HG03469 (cell line): Measurements from ENCODE around the gene TRAPPC5.

Experiments used
- ATAC-seq: cut with Tn5 transposase; IDR thresholded peaks from one replicate; pipeline ENCODE4 v1.9.1; 2021; ENCODE audit warnings: mild to moderate bottlenecking, moderate library complexity, moderate number of reproducible peaks; ENCODE audit not compliant: unreplicated experiment

The TRAPPC5 gene

DNA sequence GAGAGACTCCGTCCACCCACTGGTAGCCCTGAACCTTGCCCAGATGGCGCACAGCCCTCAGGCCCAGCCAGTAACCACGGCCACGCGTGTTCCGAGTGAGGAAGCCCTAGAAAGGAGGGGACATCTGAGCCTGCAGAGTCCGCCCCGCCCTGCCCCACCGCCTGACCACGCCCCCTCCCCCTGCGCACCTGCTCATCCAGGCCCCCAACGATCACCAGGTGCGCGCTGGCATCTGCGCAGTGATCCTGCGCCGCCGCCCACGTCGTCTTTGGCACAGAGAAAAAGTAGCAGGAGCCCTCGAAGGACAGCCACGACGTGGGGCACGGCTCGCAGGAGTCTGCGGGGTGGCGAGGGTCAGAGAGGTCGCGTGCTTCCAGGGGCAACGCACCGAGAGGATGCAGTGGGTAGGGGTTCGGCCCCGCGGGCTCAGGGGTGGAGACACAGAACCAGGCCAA lies 49.2 kb downstream of the TRAPPC5 start:
- no peak for ATAC-seq

DNA sequence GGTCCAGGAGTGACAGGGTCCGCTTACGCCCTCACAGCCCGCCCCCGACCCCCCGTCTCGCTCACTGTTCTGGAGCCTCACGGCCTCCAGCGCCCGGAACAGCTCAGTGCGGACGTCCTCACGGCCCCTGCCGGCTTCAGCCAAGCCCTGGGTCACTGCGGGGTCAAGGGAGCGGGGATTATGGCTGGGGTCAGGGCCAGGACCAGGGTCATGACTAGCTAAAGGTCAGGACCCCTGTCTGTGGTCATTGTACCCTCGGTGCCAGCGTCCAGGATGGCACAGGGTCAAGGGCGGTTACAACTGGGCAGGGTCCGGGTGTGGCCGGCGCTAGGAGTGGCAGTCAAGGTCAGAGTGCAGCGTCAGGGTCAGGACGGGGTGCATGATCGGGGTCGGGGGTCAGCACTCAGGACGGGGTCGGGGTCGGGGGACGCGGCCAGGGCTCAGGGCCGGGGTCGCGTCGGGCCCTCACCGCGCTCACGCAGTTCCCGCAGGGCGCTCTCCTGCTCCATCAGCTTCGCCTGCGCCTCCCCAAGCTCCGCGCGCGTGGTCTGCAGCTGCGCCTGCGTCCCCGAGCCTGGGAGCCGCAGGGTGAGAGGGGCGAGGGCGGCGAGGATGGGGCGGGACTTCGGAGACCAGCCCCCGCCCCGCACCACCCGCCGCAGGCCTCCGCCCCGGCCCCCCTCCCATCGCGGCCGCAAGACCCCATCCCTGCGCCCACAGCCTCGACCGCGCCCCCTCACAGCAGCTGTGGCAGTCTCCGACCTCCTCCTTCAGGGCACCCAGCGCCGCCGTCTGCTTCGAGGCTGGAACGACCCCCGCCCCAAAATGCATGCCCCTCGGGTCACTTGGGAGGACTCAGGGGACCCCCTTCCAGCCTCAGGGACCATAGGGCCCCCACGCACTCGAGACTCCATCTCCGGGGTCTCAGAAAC lies 49.9 kb downstream of the TRAPPC5 start:
- no peak for ATAC-seq

GRCh38 chr19:7731218-7731595 lies 50.6 kb downstream of the TRAPPC5 start:
- ATAC-seq: no peak

- ATAC-seq: no peak
Observed at GRCh38 chr19:7731615-7732014, 51.0 kb downstream of the TRAPPC5 start.

GRCh38 chr19:7732045-7732444 lies 51.4 kb downstream of the TRAPPC5 start, which contains the start of gene CLEC4G:
TSS of gene CLEC4G (minus strand) at chr19:7732110. CDS start at chr19:7732102, 8 bp downstream.
- ATAC-seq: no peak

GRCh38 chr19:7733376-7733775 lies 52.7 kb downstream of the TRAPPC5 start:
- no peak for ATAC-seq

DNA sequence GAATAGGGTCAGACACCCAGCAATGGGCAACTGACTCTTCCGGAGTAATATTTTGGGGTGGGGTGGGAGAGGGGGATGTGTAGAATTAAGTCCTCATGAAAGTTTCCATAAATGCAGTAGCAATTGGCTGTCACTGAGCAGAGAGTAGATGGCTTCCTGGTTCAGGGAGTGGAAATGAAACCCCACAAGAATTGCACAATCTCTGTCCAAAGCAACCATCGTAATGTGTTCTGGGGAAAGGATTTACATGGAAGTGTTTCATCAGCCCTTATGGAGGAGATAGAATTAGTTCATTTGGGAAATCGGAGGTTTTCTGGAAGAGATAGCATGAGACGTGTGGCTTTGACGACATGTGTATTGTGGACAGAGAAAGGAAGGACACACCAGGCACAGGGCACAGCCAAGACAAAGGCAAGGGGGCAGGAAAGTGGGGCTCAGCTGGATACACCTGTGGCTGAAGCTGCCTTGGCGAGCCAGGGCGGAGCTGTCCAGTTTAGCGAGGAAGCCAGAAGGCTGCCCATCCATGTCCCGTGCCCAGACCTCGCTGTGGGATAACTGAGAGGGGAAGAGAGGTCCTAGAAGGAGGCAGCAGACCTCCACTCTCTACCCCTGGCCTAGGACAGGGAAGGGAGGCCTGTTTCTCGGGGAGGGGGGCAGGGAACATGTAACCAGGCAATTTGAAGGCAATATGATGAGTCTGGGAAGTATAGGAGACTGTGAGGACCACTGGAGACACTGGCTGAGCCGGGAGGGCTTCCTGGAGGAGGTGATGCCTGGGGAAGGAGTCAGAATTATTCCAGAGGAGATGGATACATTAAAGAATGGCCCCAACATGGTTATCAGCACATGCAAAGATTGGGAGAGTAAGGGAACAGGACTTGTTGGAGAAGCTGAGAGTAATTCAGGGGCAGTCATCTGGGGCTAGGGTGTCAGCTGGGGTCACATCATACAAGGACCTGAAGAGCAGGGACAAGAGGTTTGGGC lies 53.9 kb downstream of the TRAPPC5 start:
- ATAC-seq: no peak

DNA sequence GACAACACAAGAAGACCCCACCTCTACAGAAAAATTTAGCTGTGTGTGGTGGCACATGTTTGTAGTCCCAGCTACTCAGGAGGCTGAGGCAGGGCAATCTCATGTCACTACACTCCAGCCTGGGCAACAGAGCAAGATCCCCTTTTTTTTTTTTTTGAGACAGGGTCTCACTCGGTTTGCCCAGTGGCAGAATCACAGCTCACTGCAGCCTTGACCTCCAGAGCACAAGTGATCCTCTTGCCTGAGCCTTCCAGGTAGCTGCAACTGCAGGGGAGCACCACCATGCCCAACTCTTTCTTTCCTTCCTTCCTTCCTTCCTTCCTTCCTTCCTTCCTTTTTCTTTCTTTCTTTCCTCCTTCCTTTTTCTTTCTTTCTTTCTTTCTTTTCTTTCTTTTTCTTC lies 55.5 kb downstream of the TRAPPC5 start:
- ATAC-seq: no peak

DNA sequence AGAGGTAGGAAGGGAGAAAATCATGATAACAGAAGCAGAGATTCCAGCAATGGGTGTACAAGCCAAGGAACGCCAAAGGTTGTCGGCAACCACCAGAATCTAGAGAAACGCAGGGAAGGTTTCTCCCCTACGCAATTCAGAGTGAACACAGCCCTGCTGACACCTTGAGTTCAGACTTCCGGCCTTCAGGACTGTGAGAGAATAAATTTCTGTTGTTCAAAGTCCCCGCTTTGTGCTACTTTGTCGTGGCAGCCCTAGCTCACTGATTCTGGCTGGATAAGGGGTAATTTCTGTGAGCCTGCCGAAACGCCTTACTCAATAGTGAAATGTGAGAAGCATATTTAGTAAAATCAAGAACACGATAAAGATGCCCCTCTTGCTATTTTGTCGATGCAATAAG lies 56.6 kb downstream of the TRAPPC5 start:
- no peak for ATAC-seq
